HUDEP-2 (cell line): Measurements from ENCODE around the gene CPNE5.

Experiments
- DNase-seq, 76 experiments: peaks; one replicate each; lab custom pipeline; 2025; ENCODE audit not compliant: unreplicated experiment in 76 of 76; lab: John Stamatoyannopoulos, UW

CPNE5 gene

GRCh38 chr6:36769676-36770499, 69.4 kb downstream of the CPNE5 start:
- DNase-seq, result no peak

- no peak for DNase-seq
Measured at GRCh38 chr6:36769183-36769675, 70.0 kb downstream of the CPNE5 start.

- DNase-seq, result no peak
Measured at GRCh38 chr6:36766399-36766945, 72.8 kb downstream of the CPNE5 start.

- DNase-seq, result peak in 73 of 76 experiments; percentile 28 to 92 (median 77)
Measured at GRCh38 chr6:36765594-36766398, 73.4 kb downstream of the CPNE5 start.

GRCh38 chr6:36765190-36765589, 74.1 kb downstream of the CPNE5 start:
- no peak for DNase-seq

GRCh38 chr6:36762123-36762522, 77.1 kb downstream of the CPNE5 start:
- no peak for DNase-seq

GRCh38 chr6:36760685-36761435, 78.4 kb downstream of the CPNE5 start:
- no peak for DNase-seq

GRCh38 chr6:36759148-36759759, 80.0 kb downstream of the CPNE5 start:
- DNase-seq, result peak in 66 of 76 experiments; percentile 21 to 88 (median 63)

GRCh38 chr6:36758516-36759147, 80.6 kb downstream of the CPNE5 start:
- no peak for DNase-seq

- DNase-seq, result no peak
Measured at GRCh38 chr6:36757943-36758508, 81.2 kb downstream of the CPNE5 start.

GRCh38 chr6:36757206-36757605, 82.0 kb downstream of the CPNE5 start:
- no peak for DNase-seq

- no peak for DNase-seq
Measured at GRCh38 chr6:36756786-36757185, 82.5 kb downstream of the CPNE5 start.

- peak in 3 of 76 experiments; percentile 18 to 30 (median 25) for DNase-seq
Measured at GRCh38 chr6:36755435-36756348, 83.6 kb downstream of the CPNE5 start.

- DNase-seq, result no peak
Measured at GRCh38 chr6:36754582-36755434, 84.4 kb downstream of the CPNE5 start.

- no peak for DNase-seq
Measured at GRCh38 chr6:36753671-36754405, 85.4 kb downstream of the CPNE5 start.

- DNase-seq, result no peak
Measured at GRCh38 chr6:36752886-36753506, 86.2 kb downstream of the CPNE5 start.
